GM23248 (cell line): ENCODE results near the gene GALNT17. TPM values are rescaled to one million over a fixed set of nuclear protein-coding genes. Genes with fewer than 3 reads are reported as not detected.

Experiments used
- DNase-seq: peaks from one replicate; pipeline ENCODE4 v3.0.0-alpha.2; 2015
- H2AFZ ChIP-seq: fragments of 200-600 bp; sonication (generic); 2 replicates; pipeline ENCODE4 v1.6.1; 2016; ENCODE audit warnings: antibody characterized with exemption
- H3F3A ChIP-seq: fragments of 200-600 bp; sonication (generic); 2 replicates; pipeline ENCODE4 v1.6.1; 2016; ENCODE audit warnings: mild to moderate bottlenecking, antibody characterized with exemption, mixed run types; ENCODE audit not compliant: insufficient read depth
- H3K27ac ChIP-seq: fragments of 200-600 bp; sonication (generic); 2 replicates; pipeline ENCODE4 v1.5.1; 2016; ENCODE audit warnings: mild to moderate bottlenecking
- H3K27me3 ChIP-seq: fragments of 200-600 bp; sonication (generic); replicated peaks from 2 replicates; pipeline ENCODE4 v1.6.1; 2016; ENCODE audit warnings: mild to moderate bottlenecking; ENCODE audit not compliant: insufficient read depth
- H3K36me3 ChIP-seq: fragments of 200-600 bp; sonication (generic); 2 replicates; pipeline ENCODE4 v1.6.1; 2016; ENCODE audit warnings: low read depth, mild to moderate bottlenecking
- H3K4me1 ChIP-seq: fragments of 200-600 bp; sonication (generic); 2 replicates; pipeline ENCODE4 v1.6.1; 2016; ENCODE audit warnings: mild to moderate bottlenecking; ENCODE audit not compliant: insufficient read depth
- H3K4me2 ChIP-seq: fragments of 200-600 bp; sonication (generic); one replicate; pipeline ENCODE4 v1.6.1; 2016; ENCODE audit warnings: mild to moderate bottlenecking; ENCODE audit not compliant: unreplicated experiment
- H3K4me3 ChIP-seq: fragments of 200-600 bp; sonication (generic); 2 replicates; pipeline ENCODE4 v1.5.1; 2016; ENCODE audit warnings: mild to moderate bottlenecking
- H3K79me2 ChIP-seq: fragments of 200-600 bp; sonication (generic); 2 replicates; pipeline ENCODE4 v1.6.1; 2016; ENCODE audit warnings: mild to moderate bottlenecking; ENCODE audit not compliant: insufficient read depth
- H3K9ac ChIP-seq: fragments of 200-600 bp; sonication (generic); 2 replicates; pipeline ENCODE4 v1.6.1; 2016; ENCODE audit warnings: mild to moderate bottlenecking
- H3K9me2 ChIP-seq: fragments of 200-600 bp; sonication (generic); 2 replicates; pipeline ENCODE4 v1.6.1; 2016; ENCODE audit warnings: mixed run types, mild to moderate bottlenecking, moderate library complexity; ENCODE audit not compliant: insufficient read depth
- H3K9me3 ChIP-seq: fragments of 200-600 bp; sonication (generic); one replicate; pipeline ENCODE4 v1.6.1; 2017; ENCODE audit warnings: low read depth
- H4K20me1 ChIP-seq: fragments of 200-600 bp; sonication (generic); 2 replicates; pipeline ENCODE4 v1.6.0; 2016; ENCODE audit not compliant: insufficient read depth
- EZH2 ChIP-seq: fragments of 200-600 bp; sonication (generic); IDR thresholded peaks from 2 replicates; pipeline ENCODE4 v1.6.1; 2018; ENCODE audit warnings: antibody characterized with exemption, mild to moderate bottlenecking; ENCODE audit not compliant: insufficient read depth, poor library complexity, severe bottlenecking
- EZH2phosphoT487 ChIP-seq: fragments of 200-600 bp; sonication (generic); IDR thresholded peaks from 2 replicates; pipeline ENCODE4 v1.6.1; 2018; ENCODE audit warnings: antibody characterized with exemption, moderate library complexity, mild to moderate bottlenecking, low read depth; ENCODE audit not compliant: insufficient read depth
- WGBS, 2 experiments: methylation state at CpG; one replicate each; pipeline ENCODE4 v1.1.6; 2015 to 2017; ENCODE audit warnings: low lambda C conversion rate in 2 of 2, low coverage in 1 of 2; ENCODE audit errors: missing lambda C conversion rate in 2 of 2; 5-methylcytosine and 5-hydroxymethylcytosine counted together
- in situ Hi-C: fragments of 300-500 bp; cut with MboI; formaldehyde crosslinking; loops from 2 replicates; pipeline ENCODE4 v1.15.0; 2020
- polyA plus RNA-seq: library from polyadenylated mRNA; unstranded; fragments of >200 nt; fragmentation: Nextera tagmentation; extraction: Ambion mirVana; gene quantifications from 2 replicates; pipeline ENCODE4 v1.2.1, GENCODE V29; 2016
- total RNA-seq: library from RNA; depleted of rRNA; stranded (reverse); fragments of >200 nt; shearing (Covaris generic); gene quantifications from 2 replicates; pipeline ENCODE4 v1.2.3, GENCODE V29; 2014

GALNT17 gene
- total and polyA plus RNA-seq, 2 experiments from 2014 or later: not detected

- H2AFZ ChIP-seq: no peak overlapping the region
- in situ Hi-C loops: no loop called here
- H3K9ac ChIP-seq: no peak overlapping the region
- H3K9me2 ChIP-seq: no peaks in the 10 kb centered on the region
- no peak overlapping the region for H3K4me3 ChIP-seq
- no peaks in the 10 kb centered on the region for H3K79me2 ChIP-seq
- WGBS, 2 experiments: 27 to 33% methylated on average over 10 of the region's 10 CpGs
- no peak overlapping the region for H3K27ac ChIP-seq
- H3K9me3 ChIP-seq: no peaks in the 10 kb centered on the region
- H3F3A ChIP-seq: no peaks in the 10 kb centered on the region
- no peak for DNase-seq
- H3K36me3 ChIP-seq: no peaks in the 10 kb centered on the region
- no peaks in the 10 kb centered on the region for H3K27me3 ChIP-seq
- no peak for TF ChIP-seq EZH2
- no peak for TF ChIP-seq EZH2phosphoT487
- no peaks in the 10 kb centered on the region for H3K4me1 ChIP-seq
- H4K20me1 ChIP-seq: no peaks in the 10 kb centered on the region
- H3K4me2 ChIP-seq: no peak overlapping the region
Observed at GRCh38 chr7:71229148-71229547, 97.2 kb downstream of the GALNT17 start.

GRCh38 chr7:71229699-71230098, 97.8 kb downstream of the GALNT17 start:
- Histone ChIP-seq H3K9me3 (no peaks in the 10 kb centered on the region), H3K27me3 (no peaks in the 10 kb centered on the region), H3K9ac (no peak overlapping the region), H3K27ac (no peak overlapping the region), H3K36me3 (no peaks in the 10 kb centered on the region), H3K4me2 (no peak overlapping the region), H2AFZ (no peak overlapping the region), H3K4me1 (no peaks in the 10 kb centered on the region), H3K79me2 (no peaks in the 10 kb centered on the region), H3F3A (no peaks in the 10 kb centered on the region), H4K20me1 (no peaks in the 10 kb centered on the region), H3K4me3 (no peak overlapping the region), H3K9me2 (no peaks in the 10 kb centered on the region)
- TF ChIP-seq EZH2: no peak
- TF ChIP-seq EZH2phosphoT487: no peak
- DNase-seq: no peak
- in situ Hi-C loops: no loop called here
- 42% methylated on average over 6 of the region's 6 CpGs for WGBS, 2 experiments

- no peaks in the 10 kb centered on the region for H3K4me1 ChIP-seq
- no peaks in the 10 kb centered on the region for H3K36me3 ChIP-seq
- no peak overlapping the region for H3K9ac ChIP-seq
- H3K27ac ChIP-seq: no peak overlapping the region
- no peaks in the 10 kb centered on the region for H3K9me2 ChIP-seq
- H3K4me3 ChIP-seq: no peak overlapping the region
- TF ChIP-seq EZH2phosphoT487 (no peak), EZH2 (no peak)
- no peaks in the 10 kb centered on the region for H3K9me3 ChIP-seq
- no peak overlapping the region for H2AFZ ChIP-seq
- no peaks in the 10 kb centered on the region for H3K27me3 ChIP-seq
- no peaks in the 10 kb centered on the region for H3K79me2 ChIP-seq
- no peaks in the 10 kb centered on the region for H4K20me1 ChIP-seq
- no peak for DNase-seq
- H3F3A ChIP-seq: no peaks in the 10 kb centered on the region
- in situ Hi-C loops: no loop called here
- H3K4me2 ChIP-seq: no peak overlapping the region
- WGBS, 2 experiments: 43 to 51% methylated on average over 10 of the region's 10 CpGs
Observed at GRCh38 chr7:71235253-71235652, 103.3 kb downstream of the GALNT17 start.

GRCh38 chr7:71236230-71237105, 104.5 kb downstream of the GALNT17 start:
- H3K79me2 ChIP-seq: no peaks in the 10 kb centered on the region
- TF ChIP-seq EZH2: no peak
- no peak for TF ChIP-seq EZH2phosphoT487
- DNase-seq: no peak
- H3K27ac ChIP-seq: no peak overlapping the region
- H3K27me3 ChIP-seq: no peaks in the 10 kb centered on the region
- H3K9ac ChIP-seq: no peak overlapping the region
- H4K20me1 ChIP-seq: no peaks in the 10 kb centered on the region
- H2AFZ ChIP-seq: no peak overlapping the region
- H3K4me1 ChIP-seq: no peaks in the 10 kb centered on the region
- in situ Hi-C loops: no loop called here
- WGBS, 2 experiments: 21 to 26% methylated on average over 16 of the region's 16 CpGs
- no peaks in the 10 kb centered on the region for H3K9me2 ChIP-seq
- H3K4me2 ChIP-seq: no peak overlapping the region
- H3K36me3 ChIP-seq: no peaks in the 10 kb centered on the region
- H3F3A ChIP-seq: no peaks in the 10 kb centered on the region
- H3K9me3 ChIP-seq: no peaks in the 10 kb centered on the region
- H3K4me3 ChIP-seq: no peak overlapping the region
